Activated CD4-positive, alpha-beta T cell treated with anti-CD3 and anti-CD28 coated beads, Interleukin-2, amount 10 ng/mL, durations not matched to agents 24 days and 14 days (primary cell): Measurements from ENCODE around the gene CACNG6. TPM values are rescaled to one million over a fixed set of nuclear protein-coding genes. Genes with fewer than 3 reads are reported as not detected.

Experiments
- DNase-seq: peaks from one replicate; pipeline ENCODE4 v3.0.0; 2022
- H3K27ac Mint-ChIP-seq: one replicate; pipeline ENCODE4 v1.8.0; 2022; ENCODE audit warnings: mild to moderate bottlenecking, mixed read lengths
- H3K27me3 Mint-ChIP-seq: one replicate; pipeline ENCODE4 v1.8.0; 2022; ENCODE audit warnings: mixed read lengths
- H3K36me3 Mint-ChIP-seq: one replicate; pipeline ENCODE4 v1.8.0; 2022; ENCODE audit warnings: low read depth, mild to moderate bottlenecking, mixed read lengths
- H3K4me1 Mint-ChIP-seq: one replicate; pipeline ENCODE4 v1.8.0; 2021; ENCODE audit warnings: mixed read lengths
- H3K4me3 Mint-ChIP-seq: one replicate; pipeline ENCODE4 v1.8.0; 2022; ENCODE audit warnings: mild to moderate bottlenecking, moderate library complexity, mixed read lengths
- H3K9me3 Mint-ChIP-seq: one replicate; pipeline ENCODE4 v1.8.0; 2021; ENCODE audit warnings: mixed read lengths
- intact Hi-C: fragments of 100-400 bp; cut with micrococcal nuclease; formaldehyde crosslinking; loops from one replicate; pipeline ENCODE4 v1.15.1; 2023
- total RNA-seq: library from RNA; stranded (reverse); gene quantifications from 2 replicates; pipeline ENCODE4 v1.2.3, GENCODE V29; 2022

CACNG6 gene
- total RNA-seq, 1 donor from 2014 or later, result not detected

- Mint-ChIP-seq H3K4me1 (no peaks in the 10 kb centered on the region), H3K27ac (no peak overlapping the region), H3K9me3 (no peaks in the 10 kb centered on the region), H3K27me3 (no peaks in the 10 kb centered on the region), H3K4me3 (no peak overlapping the region), H3K36me3 (no peaks in the 10 kb centered on the region)
- DNase-seq, result no peak
- intact Hi-C loops, result no loop called here
Observed at GRCh38 chr19:53999694-54000093, 8.3 kb downstream of the CACNG6 start.

GRCh38 chr19:54001496-54001895 is 10.1 kb downstream of the CACNG6 start:
- no peak for DNase-seq
- H3K27me3 Mint-ChIP-seq, result no peaks in the 10 kb centered on the region
- H3K4me1 Mint-ChIP-seq, result no peaks in the 10 kb centered on the region
- no peaks in the 10 kb centered on the region for H3K9me3 Mint-ChIP-seq
- H3K36me3 Mint-ChIP-seq, result no peaks in the 10 kb centered on the region
- H3K27ac Mint-ChIP-seq, result no peak overlapping the region
- intact Hi-C loops, result no loop called here
- no peak overlapping the region for H3K4me3 Mint-ChIP-seq

GRCh38 chr19:54002495-54003315 is 11.3 kb downstream of the CACNG6 start:
- no peaks in the 10 kb centered on the region for H3K4me1 Mint-ChIP-seq
- no peaks in the 10 kb centered on the region for H3K36me3 Mint-ChIP-seq
- no peaks in the 10 kb centered on the region for H3K27me3 Mint-ChIP-seq
- intact Hi-C loops, result no loop called here
- no peaks in the 10 kb centered on the region for H3K9me3 Mint-ChIP-seq
- H3K27ac Mint-ChIP-seq, result no peak overlapping the region
- DNase-seq, result no peak
- H3K4me3 Mint-ChIP-seq, result no peak overlapping the region

- Mint-ChIP-seq H3K9me3 (no peaks in the 10 kb centered on the region), H3K27ac (no peak overlapping the region), H3K4me1 (peaks cover 6% of the 10 kb centered on the region), H3K36me3 (no peaks in the 10 kb centered on the region), H3K4me3 (no peak overlapping the region), H3K27me3 (peaks cover 7% of the 10 kb centered on the region)
- DNase-seq, result no peak
- intact Hi-C loops, result no loop called here
Observed at GRCh38 chr19:54009440-54009839, 18.0 kb downstream of the CACNG6 start.

- H3K27ac Mint-ChIP-seq, result no peak overlapping the region
- H3K27me3 Mint-ChIP-seq, result peaks cover 9% of the 10 kb centered on the region
- DNase-seq, result no peak
- intact Hi-C loops, result no loop called here
- H3K4me1 Mint-ChIP-seq, result peaks cover 6% of the 10 kb centered on the region
- no peaks in the 10 kb centered on the region for H3K36me3 Mint-ChIP-seq
- H3K9me3 Mint-ChIP-seq, result no peaks in the 10 kb centered on the region
- no peak overlapping the region for H3K4me3 Mint-ChIP-seq
Observed at GRCh38 chr19:54010474-54010873, 19.0 kb downstream of the CACNG6 start.

GRCh38 chr19:54011507-54012211 is 20.2 kb downstream of the CACNG6 start:
- DNase-seq, result no peak
- Mint-ChIP-seq H3K4me3 (no peak overlapping the region), H3K27ac (no peak overlapping the region), H3K4me1 (peaks cover 6% of the 10 kb centered on the region), H3K36me3 (no peaks in the 10 kb centered on the region), H3K9me3 (no peaks in the 10 kb centered on the region), H3K27me3 (peaks cover 9% of the 10 kb centered on the region)
- intact Hi-C loops, result no loop called here

GRCh38 chr19:54013866-54014265 is 22.4 kb downstream of the CACNG6 start:
- Mint-ChIP-seq H3K9me3 (no peaks in the 10 kb centered on the region), H3K27me3 (peaks cover 7% of the 10 kb centered on the region), H3K4me1 (peaks cover 2% of the 10 kb centered on the region), H3K36me3 (no peaks in the 10 kb centered on the region), H3K4me3 (no peak overlapping the region), H3K27ac (no peak overlapping the region)
- intact Hi-C loops, result no loop called here
- no peak for DNase-seq

- H3K4me3 Mint-ChIP-seq, result no peak overlapping the region
- intact Hi-C loops, result no loop called here
- no peak for DNase-seq
Observed at GRCh38 chr19:54014920-54015560, 23.6 kb downstream of the CACNG6 start.

GRCh38 chr19:54017261-54017660 is 25.8 kb downstream of the CACNG6 start:
- no peak overlapping the region for H3K27ac Mint-ChIP-seq
- peaks cover 4% of the 10 kb centered on the region for H3K27me3 Mint-ChIP-seq
- H3K36me3 Mint-ChIP-seq, result no peaks in the 10 kb centered on the region
- H3K9me3 Mint-ChIP-seq, result no peaks in the 10 kb centered on the region
- intact Hi-C loops, result no loop called here
- peaks cover 2% of the 10 kb centered on the region for H3K4me1 Mint-ChIP-seq
- no peak for DNase-seq
- no peak overlapping the region for H3K4me3 Mint-ChIP-seq

More at GRCh38 chr19:54014920-54015560, 23.6 kb downstream of the CACNG6 start:
- Mint-ChIP-seq H3K9me3 (no peaks in the 10 kb centered on the region), H3K27ac (no peak overlapping the region), H3K36me3 (no peaks in the 10 kb centered on the region), H3K4me1 (peaks cover 2% of the 10 kb centered on the region), H3K27me3 (peaks cover 7% of the 10 kb centered on the region)

- H3K27me3 Mint-ChIP-seq, result peaks cover 6% of the 10 kb centered on the region
- peaks cover 4% of the 10 kb centered on the region for H3K4me1 Mint-ChIP-seq
- H3K4me3 Mint-ChIP-seq, result no peak overlapping the region
- no peak for DNase-seq
- no peaks in the 10 kb centered on the region for H3K9me3 Mint-ChIP-seq
- H3K27ac Mint-ChIP-seq, result no peak overlapping the region
- intact Hi-C loops, result no loop called here
- no peaks in the 10 kb centered on the region for H3K36me3 Mint-ChIP-seq
Observed at GRCh38 chr19:54021363-54021762, 29.9 kb downstream of the CACNG6 start.

GRCh38 chr19:54021932-54022331 is 30.5 kb downstream of the CACNG6 start:
- DNase-seq, result no peak
- H3K4me3 Mint-ChIP-seq, result no peak overlapping the region
- H3K9me3 Mint-ChIP-seq, result no peaks in the 10 kb centered on the region
- peaks cover 6% of the 10 kb centered on the region for H3K27me3 Mint-ChIP-seq
- H3K36me3 Mint-ChIP-seq, result no peaks in the 10 kb centered on the region
- H3K4me1 Mint-ChIP-seq, result peaks cover 4% of the 10 kb centered on the region
- intact Hi-C loops, result no loop called here
- no peak overlapping the region for H3K27ac Mint-ChIP-seq

- intact Hi-C loops, result no loop called here
- H3K4me1 Mint-ChIP-seq, result peaks cover 4% of the 10 kb centered on the region
- no peak for DNase-seq
- peaks cover 6% of the 10 kb centered on the region for H3K27me3 Mint-ChIP-seq
- H3K9me3 Mint-ChIP-seq, result no peaks in the 10 kb centered on the region
- H3K36me3 Mint-ChIP-seq, result no peaks in the 10 kb centered on the region
- H3K27ac Mint-ChIP-seq, result no peak overlapping the region
- no peak overlapping the region for H3K4me3 Mint-ChIP-seq
Observed at GRCh38 chr19:54023191-54023590, 31.8 kb downstream of the CACNG6 start.

GRCh38 chr19:54024660-54025059 is 33.2 kb downstream of the CACNG6 start:
- H3K27me3 Mint-ChIP-seq, result peaks cover 6% of the 10 kb centered on the region
- peaks cover 4% of the 10 kb centered on the region for H3K4me1 Mint-ChIP-seq
- no peaks in the 10 kb centered on the region for H3K9me3 Mint-ChIP-seq
- no peak overlapping the region for H3K27ac Mint-ChIP-seq
- intact Hi-C loops, result loop anchor here (1.0 kb wide), 2 partner anchors 118 to 182 kb away; no protein-coding TSS in a partner anchor
- no peaks in the 10 kb centered on the region for H3K36me3 Mint-ChIP-seq
- no peak for DNase-seq
- no peak overlapping the region for H3K4me3 Mint-ChIP-seq

- Mint-ChIP-seq H3K36me3 (no peaks in the 10 kb centered on the region), H3K4me1 (peaks cover 7% of the 10 kb centered on the region), H3K9me3 (no peaks in the 10 kb centered on the region), H3K27me3 (peaks cover 14% of the 10 kb centered on the region), H3K4me3 (no peak overlapping the region), H3K27ac (no peak overlapping the region)
- no peak for DNase-seq
- intact Hi-C loops, result no loop called here
Observed at GRCh38 chr19:54026656-54027055, 35.2 kb downstream of the CACNG6 start.
